CD14-positive monocyte (primary cell): ENCODE measurements around the gene LRP1B. TPM values are rescaled to one million over a fixed set of nuclear protein-coding genes. Genes with fewer than 3 reads are reported as not detected.

Experiments
- DNase-seq, 3 donors: peaks; one replicate each; pipeline ENCODE4 v3.0.0-alpha.2; 2011 to 2022
- H2AFZ ChIP-seq: 2 replicates; pipeline ENCODE4 v1.6.0; 2012; ENCODE audit warnings: mild to moderate bottlenecking, low read depth, low read length, inconsistent platforms; ENCODE audit not compliant: insufficient read depth, poor library complexity, severe bottlenecking
- H3K27ac ChIP-seq, 2 donors: 1 replicate in 1 of 2; 2 replicates in 1 of 2; pipeline ENCODE4 v1.5.1; 2012 to 2013; ENCODE audit warnings: low read length in 2 of 2, control low read depth in 1 of 2, inconsistent platforms in 1 of 2, low read depth in 1 of 2, mild to moderate bottlenecking in 1 of 2
- H3K27me3 ChIP-seq, 2 donors: one replicate each; pipeline versions ENCODE4 v1.6.0 to v1.6.1; 2011 to 2013; ENCODE audit warnings: low read length in 2 of 2; ENCODE audit not compliant: control insufficient read depth in 2 of 2, insufficient read depth in 2 of 2
- H3K36me3 ChIP-seq, 2 donors: replicated peaks in 1 of 2; 1 replicate in 1 of 2; 2 replicates in 1 of 2; pipeline versions ENCODE4 v1.5.1 to v1.6.1; 2012 to 2013; ENCODE audit warnings: low read length in 2 of 2, control low read depth in 1 of 2, inconsistent platforms in 1 of 2, mild to moderate bottlenecking in 1 of 2; ENCODE audit not compliant: insufficient read depth in 2 of 2, control insufficient read depth in 1 of 2
- H3K4me1 ChIP-seq, 2 donors: 1 replicate in 1 of 2; 2 replicates in 1 of 2; pipeline versions ENCODE4 v1.5.1 to v1.6.1; 2012 to 2013; ENCODE audit warnings: low read length in 2 of 2, control low read depth in 1 of 2, inconsistent platforms in 1 of 2, mild to moderate bottlenecking in 1 of 2, moderate library complexity in 1 of 2; ENCODE audit not compliant: insufficient read depth in 2 of 2, control insufficient read depth in 1 of 2
- H3K4me2 ChIP-seq: replicated peaks from 2 replicates; pipeline ENCODE3; 2012; ENCODE audit warnings: low read length, moderate library complexity, mild to moderate bottlenecking; ENCODE audit not compliant: poor library complexity, severe bottlenecking; ENCODE audit errors: extremely low read depth
- H3K4me3 ChIP-seq, 3 experiments: fragments of 200-600 bp in 1 of 3; sonication (generic) in 1 of 3; replicated peaks in 1 of 3; 1 replicate in 2 of 3; 2 replicates in 1 of 3; pipeline ENCODE4 v1.5.1; 2011 to 2013; ENCODE audit warnings: low read length in 3 of 3, mild to moderate bottlenecking in 3 of 3, control low read depth in 2 of 3, low read depth in 2 of 3, inconsistent platforms in 1 of 3, moderate library complexity in 1 of 3
- H3K79me2 ChIP-seq: 2 replicates; pipeline ENCODE4 v1.6.0; 2012; ENCODE audit warnings: mild to moderate bottlenecking, control low read depth, inconsistent platforms, low read length, moderate library complexity; ENCODE audit not compliant: insufficient read depth
- H3K9ac ChIP-seq: 2 replicates; pipeline ENCODE4 v1.6.0; 2017; ENCODE audit warnings: low read length, mild to moderate bottlenecking; ENCODE audit not compliant: insufficient read depth, poor library complexity, severe bottlenecking
- H3K9me3 ChIP-seq, 2 donors: replicated peaks in 1 of 2; 1 replicate in 1 of 2; 2 replicates in 1 of 2; pipeline versions ENCODE4 v1.5.1 to v1.6.1; 2012 to 2013; ENCODE audit warnings: low read length in 2 of 2, control low read depth in 1 of 2; ENCODE audit not compliant: control insufficient read depth in 1 of 2, insufficient read depth in 1 of 2
- H4K20me1 ChIP-seq: 2 replicates; pipeline ENCODE4 v1.6.0; 2012; ENCODE audit warnings: mild to moderate bottlenecking, low read length, control low read depth, moderate library complexity; ENCODE audit not compliant: insufficient read depth
- H3K27ac Mint-ChIP-seq, 7 donors: one replicate each; pipeline ENCODE4 v1.8.0; 2020; ENCODE audit warnings: mild to moderate bottlenecking in 7 of 7, mixed read lengths in 7 of 7, moderate library complexity in 6 of 7, inconsistent platforms in 2 of 7
- H3K27me3 Mint-ChIP-seq, 3 donors: one replicate each; pipeline ENCODE4 v1.8.0; 2021 to 2022; ENCODE audit warnings: low read depth in 3 of 3, mild to moderate bottlenecking in 3 of 3, mixed read lengths in 3 of 3, moderate library complexity in 3 of 3, inconsistent platforms in 1 of 3
- H3K36me3 Mint-ChIP-seq, 2 donors: one replicate each; pipeline ENCODE4 v1.8.0; 2020; ENCODE audit warnings: mixed read lengths in 2 of 2, inconsistent platforms in 1 of 2, mild to moderate bottlenecking in 1 of 2
- H3K4me1 Mint-ChIP-seq: one replicate; pipeline ENCODE4 v1.8.0; 2020; ENCODE audit warnings: mild to moderate bottlenecking, mixed read lengths
- H3K4me3 Mint-ChIP-seq, 2 donors: one replicate each; pipeline ENCODE4 v1.8.0; 2020; ENCODE audit warnings: mild to moderate bottlenecking in 2 of 2, mixed read lengths in 2 of 2, moderate library complexity in 1 of 2
- H3K9me3 Mint-ChIP-seq, 7 donors: one replicate each; pipeline ENCODE4 v1.8.0; 2020 to 2022; ENCODE audit warnings: mixed read lengths in 7 of 7, mild to moderate bottlenecking in 6 of 7, moderate library complexity in 6 of 7, inconsistent platforms in 2 of 7
- WGBS: methylation state at CpG from one replicate; pipeline ENCODE4 v1.1.5; 2013; ENCODE audit warnings: missing lambda C conversion rate; ENCODE audit not compliant: insufficient coverage; 5-methylcytosine and 5-hydroxymethylcytosine counted together
- intact Hi-C, 2 donors: fragments of 100-400 bp; cut with micrococcal nuclease; formaldehyde crosslinking; loops; one replicate each; pipeline versions ENCODE4 v1.15.0 to v1.15.1; 2023
- polyA plus RNA-seq, 3 donors: library from polyadenylated mRNA; depleted of rRNA in 1 of 3; unstranded in 2 of 3; stranded (reverse) in 1 of 3; fragments of 300-500 nt in 2 of 3; fragments of >200 nt in 1 of 3; fragmentation: Illumina TruSeq in 2 of 3; gene quantifications; 1 replicate in 2 of 3; 2 replicates in 1 of 3; pipeline ENCODE4 v1.2.3, GENCODE V29; 2012 to 2021
- TF ChIP-seq, protein P1 (sequence below): fragments of 200-600 bp; IDR thresholded peaks from one replicate; pipeline ENCODE4 v1.8.0; 2022; ENCODE audit warnings: antibody characterized with exemption, mild to moderate bottlenecking

The LRP1B gene
- polyA plus RNA-seq, 3 donors: not detected

DNA sequence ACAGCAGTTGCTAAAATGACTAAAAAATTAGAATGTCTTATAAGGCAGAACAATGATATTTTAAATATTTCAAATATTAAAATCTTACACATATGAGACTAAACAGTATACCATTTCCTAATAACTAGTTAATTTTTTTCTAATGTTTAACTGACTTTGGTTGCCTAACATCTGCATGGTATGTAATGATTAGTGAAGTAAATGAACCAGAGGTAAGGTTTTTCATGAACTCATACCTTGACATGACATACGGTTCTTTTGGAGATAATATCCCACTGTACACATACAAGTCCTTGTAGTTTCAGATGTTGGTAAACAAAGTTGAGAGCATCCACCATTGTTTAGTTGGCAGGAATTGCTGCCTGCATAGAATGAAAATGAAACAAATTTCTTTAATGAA is 1360.2 kb downstream of the LRP1B start:
- intact Hi-C loops: no loop called here
- no peaks in the 10 kb centered on the region for H3K79me2 ChIP-seq
- H3K4me1 Mint-ChIP-seq: no peaks in the 10 kb centered on the region
- H3K9ac ChIP-seq: no peak overlapping the region
- no peaks in the 10 kb centered on the region for H3K27me3 ChIP-seq
- DNase-seq: no peak
- H3K36me3 ChIP-seq: no peaks in the 10 kb centered on the region
- TF ChIP-seq, protein P1, sequence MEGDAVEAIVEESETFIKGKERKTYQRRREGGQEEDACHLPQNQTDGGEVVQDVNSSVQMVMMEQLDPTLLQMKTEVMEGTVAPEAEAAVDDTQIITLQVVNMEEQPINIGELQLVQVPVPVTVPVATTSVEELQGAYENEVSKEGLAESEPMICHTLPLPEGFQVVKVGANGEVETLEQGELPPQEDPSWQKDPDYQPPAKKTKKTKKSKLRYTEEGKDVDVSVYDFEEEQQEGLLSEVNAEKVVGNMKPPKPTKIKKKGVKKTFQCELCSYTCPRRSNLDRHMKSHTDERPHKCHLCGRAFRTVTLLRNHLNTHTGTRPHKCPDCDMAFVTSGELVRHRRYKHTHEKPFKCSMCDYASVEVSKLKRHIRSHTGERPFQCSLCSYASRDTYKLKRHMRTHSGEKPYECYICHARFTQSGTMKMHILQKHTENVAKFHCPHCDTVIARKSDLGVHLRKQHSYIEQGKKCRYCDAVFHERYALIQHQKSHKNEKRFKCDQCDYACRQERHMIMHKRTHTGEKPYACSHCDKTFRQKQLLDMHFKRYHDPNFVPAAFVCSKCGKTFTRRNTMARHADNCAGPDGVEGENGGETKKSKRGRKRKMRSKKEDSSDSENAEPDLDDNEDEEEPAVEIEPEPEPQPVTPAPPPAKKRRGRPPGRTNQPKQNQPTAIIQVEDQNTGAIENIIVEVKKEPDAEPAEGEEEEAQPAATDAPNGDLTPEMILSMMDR: no peak
- H3K4me2 ChIP-seq: no peak overlapping the region
- H3K4me3 Mint-ChIP-seq: no peak overlapping the region
- no peak overlapping the region for H3K27ac ChIP-seq
- H3K9me3 ChIP-seq: no peaks in the 10 kb centered on the region
- H3K9me3 Mint-ChIP-seq: peaks cover 0 to 5% (median 0%) of the 10 kb centered on the region in 7 donors
- no CpG with 5 or more reads among the region's 1 CpG for WGBS
- no peaks in the 10 kb centered on the region for H3K4me1 ChIP-seq
- no peaks in the 10 kb centered on the region for H3K36me3 Mint-ChIP-seq
- H3K4me3 ChIP-seq: no peak overlapping the region
- H2AFZ ChIP-seq: no peak overlapping the region
- H4K20me1 ChIP-seq: no peaks in the 10 kb centered on the region
- H3K27ac Mint-ChIP-seq: no peak overlapping the region
- no peaks in the 10 kb centered on the region for H3K27me3 Mint-ChIP-seq

DNA sequence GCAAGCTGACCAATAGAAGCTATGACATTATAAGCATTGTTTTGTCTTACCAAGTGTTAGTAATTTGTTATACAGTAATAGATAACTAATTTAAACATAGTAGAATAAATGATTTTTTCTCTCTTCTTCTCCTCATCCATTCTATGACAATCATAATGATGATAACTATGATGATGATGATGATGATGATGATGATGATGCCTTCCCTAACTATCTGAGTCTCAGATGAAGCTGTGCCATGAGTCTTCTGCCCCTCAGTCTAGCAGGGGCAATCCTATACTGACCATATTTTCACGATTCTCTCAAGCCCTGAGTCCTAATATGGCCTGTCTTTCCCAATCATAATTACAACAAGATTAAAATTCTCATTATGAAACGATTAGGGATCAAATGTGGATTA is 1369.0 kb downstream of the LRP1B start:
- Histone ChIP-seq H3K36me3 (no peaks in the 10 kb centered on the region), H2AFZ (no peak overlapping the region), H3K79me2 (no peaks in the 10 kb centered on the region), H3K9ac (no peak overlapping the region), H3K4me2 (no peak overlapping the region), H3K4me3 (no peak overlapping the region), H3K27ac (no peak overlapping the region), H3K27me3 (no peaks in the 10 kb centered on the region), H4K20me1 (no peaks in the 10 kb centered on the region), H3K4me1 (no peaks in the 10 kb centered on the region), H3K9me3 (no peaks in the 10 kb centered on the region)
- TF ChIP-seq, protein P1: no peak
- Mint-ChIP-seq H3K27me3 (no peaks in the 10 kb centered on the region), H3K27ac (no peak overlapping the region), H3K4me1 (no peaks in the 10 kb centered on the region), H3K36me3 (no peaks in the 10 kb centered on the region), H3K4me3 (no peak overlapping the region), H3K9me3 (peaks cover 0 to 3% (median 0%) of the 10 kb centered on the region in 7 donors)
- intact Hi-C loops: no loop called here
- DNase-seq: no peak
- no CpG with 5 or more reads among the region's 2 CpGs for WGBS
